WTC11 (cell line): ENCODE data around the gene NID2. TPM values are rescaled to one million over a fixed set of nuclear protein-coding genes. Genes with fewer than 3 reads are reported as not detected.

Experiments
- ATAC-seq: fragments of 200-7000 bp; cut with Tn5 transposase; 2 replicates; pipeline ENCODE4 v1.10.0; 2021; ENCODE audit warnings: mild to moderate bottlenecking, moderate library complexity
- CTCF ChIA-PET: fragments of 300-600 bp; sonication (Branson Sonifier 250); formaldehyde crosslinking; loops from one replicate; lab custom pipeline; 2021; ENCODE audit warnings: antibody characterized with exemption; lab: Charles Lee
- POLR2A ChIA-PET: fragments of 350-600 bp; sonication (Branson Sonifier 250); formaldehyde crosslinking; loops from one replicate; lab custom pipeline; 2021; ENCODE audit warnings: antibody characterized with exemption; lab: Charles Lee
- DNase-seq: peaks from one replicate; pipeline ENCODE4 v3.0.0; 2021; ENCODE audit warnings: low spot score
- H3K27ac Mint-ChIP-seq: 2 replicates; pipeline ENCODE4 v1.8.0; 2021; ENCODE audit warnings: mixed read lengths
- H3K27me3 Mint-ChIP-seq: 2 replicates; pipeline ENCODE4 v1.8.0; 2021; ENCODE audit warnings: low read depth, mild to moderate bottlenecking, moderate library complexity, mixed read lengths
- H3K36me3 Mint-ChIP-seq: 2 replicates; pipeline ENCODE4 v1.8.0; 2021; ENCODE audit warnings: mixed read lengths
- H3K4me1 Mint-ChIP-seq: 2 replicates; pipeline ENCODE4 v1.8.0; 2022; ENCODE audit warnings: mixed read lengths
- H3K4me3 Mint-ChIP-seq: 2 replicates; pipeline ENCODE4 v1.8.0; 2021; ENCODE audit warnings: mild to moderate bottlenecking, moderate library complexity, mixed read lengths
- H3K9me3 Mint-ChIP-seq: 2 replicates; pipeline ENCODE4 v1.8.0; 2021; ENCODE audit warnings: mixed read lengths
- AFF4 ChIP-seq: sonication (generic); formaldehyde crosslinking; IDR thresholded peaks from 2 replicates; pipeline ENCODE4 v1.8.1; 2023; ENCODE audit warnings: mild to moderate bottlenecking, missing genetic modification reagents, borderline replicate concordance
- ATF1 ChIP-seq: sonication (generic); formaldehyde crosslinking; IDR thresholded peaks from 2 replicates; pipeline ENCODE4 v1.8.1; 2023; ENCODE audit warnings: mild to moderate bottlenecking, moderate library complexity, missing genetic modification reagents
- ATF2 ChIP-seq: sonication (generic); formaldehyde crosslinking; IDR thresholded peaks from 2 replicates; pipeline ENCODE4 v1.8.1; 2022; ENCODE audit warnings: low read depth, missing genetic modification reagents, borderline replicate concordance
- CREM ChIP-seq: sonication (generic); formaldehyde crosslinking; IDR thresholded peaks from 2 replicates; pipeline ENCODE4 v1.8.1; 2022; ENCODE audit warnings: mild to moderate bottlenecking, missing genetic modification reagents, moderate library complexity
- ERG ChIP-seq: fragments of 250-450 bp; sonication (Bioruptor Pico); IDR thresholded peaks from 2 replicates; pipeline ENCODE4 v1.8.0; 2021; ENCODE audit warnings: mild to moderate bottlenecking
- GRHL2 ChIP-seq: fragments of 250-450 bp; sonication (Bioruptor Pico); IDR thresholded peaks from 2 replicates; pipeline ENCODE4 v1.8.0; 2022; ENCODE audit warnings: mild to moderate bottlenecking, moderate library complexity; ENCODE audit not compliant: insufficient replicate concordance, severe bottlenecking
- JUN ChIP-seq: sonication (generic); formaldehyde crosslinking; IDR thresholded peaks from 2 replicates; pipeline ENCODE4 v1.8.0; 2023; ENCODE audit warnings: mild to moderate bottlenecking, missing genetic modification reagents
- NFATC4 ChIP-seq: fragments of 250-450 bp; sonication (Bioruptor Pico); IDR thresholded peaks from 2 replicates; pipeline ENCODE4 v1.9.0; 2021; ENCODE audit warnings: mild to moderate bottlenecking
- NFE2L1 ChIP-seq: sonication (generic); formaldehyde crosslinking; IDR thresholded peaks from 2 replicates; pipeline ENCODE4 v1.8.1; 2023; ENCODE audit warnings: missing genetic modification reagents
- OVOL2 ChIP-seq: fragments of 250-450 bp; sonication (Bioruptor Pico); IDR thresholded peaks from 2 replicates; pipeline ENCODE4 v1.9.0; 2021; ENCODE audit warnings: mild to moderate bottlenecking, borderline replicate concordance
- PRDM15 ChIP-seq: sonication (generic); formaldehyde crosslinking; IDR thresholded peaks from 2 replicates; pipeline ENCODE4 v1.8.0; 2022; ENCODE audit warnings: missing genetic modification reagents
- SMAD3 ChIP-seq: sonication (generic); formaldehyde crosslinking; IDR thresholded peaks from 2 replicates; pipeline ENCODE4 v1.8.0; 2022; ENCODE audit warnings: missing genetic modification reagents, mild to moderate bottlenecking, borderline replicate concordance
- TP53 ChIP-seq: sonication (generic); formaldehyde crosslinking; IDR thresholded peaks from 2 replicates; pipeline ENCODE4 v1.8.1; 2023; ENCODE audit warnings: mild to moderate bottlenecking, missing genetic modification reagents
- ZNF219 ChIP-seq: sonication (generic); formaldehyde crosslinking; IDR thresholded peaks from 2 replicates; pipeline ENCODE4 v1.8.0; 2023; ENCODE audit warnings: missing genetic modification reagents, mild to moderate bottlenecking, borderline replicate concordance
- ZNF232 ChIP-seq: sonication (generic); formaldehyde crosslinking; IDR thresholded peaks from 2 replicates; pipeline ENCODE4 v1.8.0; 2022; ENCODE audit warnings: mild to moderate bottlenecking, missing genetic modification reagents
- ZNF263 ChIP-seq: sonication (generic); formaldehyde crosslinking; IDR thresholded peaks from 2 replicates; pipeline ENCODE4 v1.8.1; 2022; ENCODE audit warnings: low read depth, mild to moderate bottlenecking, moderate library complexity, missing genetic modification reagents
- ZNF423 ChIP-seq: fragments of 250-450 bp; sonication (Bioruptor Pico); IDR thresholded peaks from 2 replicates; pipeline ENCODE4 v2.1.2; 2022; ENCODE audit warnings: mild to moderate bottlenecking, moderate library complexity
- total RNA-seq: library from RNA; stranded (reverse); gene quantifications from 3 replicates; pipeline ENCODE4 v1.2.3, GENCODE V29; 2021
- TF ChIP-seq, protein P1 (sequence below): sonication (generic); formaldehyde crosslinking; IDR thresholded peaks from 2 replicates; pipeline ENCODE4 v1.8.0; 2022; ENCODE audit warnings: mild to moderate bottlenecking, missing genetic modification reagents

Gene NID2
- total RNA-seq, 1 experiment from 2014 or later: 5.4 TPM

DNA sequence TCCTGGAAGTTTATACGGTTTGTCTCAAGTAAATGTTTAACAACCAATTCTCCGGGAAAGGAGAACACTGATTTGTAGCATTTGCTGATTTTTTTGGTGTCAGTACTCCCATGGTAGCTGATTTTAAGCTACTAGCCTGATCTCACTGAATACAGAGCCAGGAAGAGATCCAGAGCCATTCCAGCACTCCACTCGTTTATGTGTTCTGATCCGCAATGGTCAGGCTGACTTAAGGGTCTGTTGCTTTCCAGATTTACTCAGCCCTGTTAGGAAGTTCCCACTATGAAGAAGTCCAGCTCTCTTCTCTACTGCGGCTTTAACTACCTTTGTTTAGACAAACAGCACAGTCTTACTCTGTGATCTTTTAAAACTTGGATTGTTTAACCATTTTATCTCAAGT lies 38.0 kb upstream of the NID2 start:
- POLR2A ChIA-PET: interaction anchor here (0.5 kb wide), 1 partner anchor 1173 kb away, joined by 15 read pairs; no protein-coding TSS in a partner anchor
- Mint-ChIP-seq H3K4me1 (no peaks in the 10 kb centered on the region), H3K4me3 (no peak overlapping the region), H3K27ac (no peak overlapping the region), H3K9me3 (no peaks in the 10 kb centered on the region), H3K36me3 (no peaks in the 10 kb centered on the region), H3K27me3 (no peaks in the 10 kb centered on the region)
- CTCF ChIA-PET: interaction anchor here (0.6 kb wide), 1 partner anchor 137 kb away, joined by 3 read pairs; no protein-coding TSS in a partner anchor
- TF ChIP-seq NFE2L1 (CRISPR knock-in tag) (no peak), ZNF219 (no peak)
- ATAC-seq (no peak), DNase-seq (no peak)

- CTCF ChIA-PET: no interaction called here
Observed at GRCh38 chr14:52103416-52103815, 34.6 kb upstream of the NID2 start.

GRCh38 chr14:52095794-52096193 lies 26.9 kb upstream of the NID2 start:
- DNase-seq: no peak
- ChIA-PET CTCF (no interaction called here), POLR2A (no interaction called here)
- Mint-ChIP-seq H3K4me1 (peaks cover 8% of the 10 kb centered on the region), H3K4me3 (no peak overlapping the region), H3K27me3 (no peaks in the 10 kb centered on the region; the same call in 1 of the 2 replicates), H3K27ac (no peak overlapping the region)
- no peak for ATAC-seq
- no peak for TF ChIP-seq OVOL2
- TF ChIP-seq SMAD3 (CRISPR knock-in tag): no peak
- TF ChIP-seq, all 79 proteins: peak for 0
- Mint-ChIP-seq H3K9me3 (no peaks in the 10 kb centered on the region), H3K36me3 (no peaks in the 10 kb centered on the region)

More at GRCh38 chr14:52103416-52103815, 34.6 kb upstream of the NID2 start:
- Mint-ChIP-seq H3K27me3 (no peaks in the 10 kb centered on the region), H3K9me3 (no peaks in the 10 kb centered on the region), H3K4me3 (no peak overlapping the region), H3K36me3 (no peaks in the 10 kb centered on the region), H3K27ac (no peak overlapping the region), H3K4me1 (peaks cover 15% of the 10 kb centered on the region)
- ATAC-seq (no peak), DNase-seq (no peak)
- TF ChIP-seq, protein P1, sequence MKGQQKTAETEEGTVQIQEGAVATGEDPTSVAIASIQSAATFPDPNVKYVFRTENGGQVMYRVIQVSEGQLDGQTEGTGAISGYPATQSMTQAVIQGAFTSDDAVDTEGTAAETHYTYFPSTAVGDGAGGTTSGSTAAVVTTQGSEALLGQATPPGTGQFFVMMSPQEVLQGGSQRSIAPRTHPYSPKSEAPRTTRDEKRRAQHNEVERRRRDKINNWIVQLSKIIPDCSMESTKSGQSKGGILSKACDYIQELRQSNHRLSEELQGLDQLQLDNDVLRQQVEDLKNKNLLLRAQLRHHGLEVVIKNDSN (CRISPR knock-in tag): no peak
- TF ChIP-seq AFF4 (no peak), ERG (no peak), ATF2 (no peak), NFATC4 (CRISPR knock-in tag) (no peak), ZNF263 (CRISPR knock-in tag) (no peak), ZNF232 (no peak)
- POLR2A ChIA-PET: no interaction called here

DNA sequence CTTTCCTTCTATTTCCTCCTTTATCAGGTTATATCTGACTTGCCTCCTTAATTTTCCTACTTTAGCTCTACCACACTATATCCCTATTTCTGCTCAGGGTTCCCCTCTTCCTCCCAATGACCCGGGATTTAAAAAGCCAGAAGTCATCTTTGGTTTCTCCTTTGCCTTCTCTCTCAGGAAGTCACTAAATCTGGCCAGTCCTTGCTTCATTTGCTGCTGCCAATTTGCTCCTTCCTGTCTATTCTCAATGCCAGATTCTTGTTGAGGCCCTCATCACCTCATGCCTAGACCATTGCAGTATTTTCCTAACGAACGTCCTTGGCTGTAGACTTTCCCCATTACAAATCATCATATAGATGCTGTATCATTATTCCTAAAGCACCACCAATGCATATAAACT lies 26.5 kb upstream of the NID2 start:
- ATAC-seq (no peak), DNase-seq (no peak)
- Mint-ChIP-seq H3K27me3 (no peaks in the 10 kb centered on the region; the same call in 1 of the 2 replicates), H3K9me3 (no peaks in the 10 kb centered on the region), H3K4me3 (no peak overlapping the region), H3K4me1 (peaks cover 4% of the 10 kb centered on the region), H3K27ac (no peak overlapping the region), H3K36me3 (no peaks in the 10 kb centered on the region)
- CTCF ChIA-PET: no interaction called here
- POLR2A ChIA-PET: no interaction called here
- no peak for TF ChIP-seq GRHL2 (CRISPR knock-in tag)
- TF ChIP-seq JUN (CRISPR knock-in tag): no peak
- no peak for TF ChIP-seq ZNF423 (CRISPR knock-in tag)
- no peak for TF ChIP-seq CREM
- no peak for TF ChIP-seq TP53
- TF ChIP-seq ATF1 (CRISPR knock-in tag): no peak
- TF ChIP-seq PRDM15 (CRISPR knock-in tag): no peak
- TF ChIP-seq SMAD3 (CRISPR knock-in tag): no peak
- TF ChIP-seq, protein P1 (CRISPR knock-in tag): no peak
